A673 (cell line): Measurements from ENCODE around the gene MKRN1.

Experiments used
- CTCF ChIP-seq: fragments of 300-800, 200-600 bp; sonication (generic); conservative IDR thresholded peaks from 2 replicates; pipeline ENCODE4 v1.5.1; 2017; ENCODE audit warnings: low read depth, mild to moderate bottlenecking, antibody characterized with exemption, low read length, moderate library complexity, mixed read lengths
- EZH2 ChIP-seq: fragments of 200-600 bp; sonication (generic); IDR thresholded peaks from 2 replicates; pipeline ENCODE4 v1.6.1; 2017; ENCODE audit warnings: borderline replicate concordance, low read depth, mild to moderate bottlenecking, mixed read lengths, antibody characterized with exemption, low read length; ENCODE audit not compliant: poor library complexity, severe bottlenecking

GRCh38 chr7:140501966-140502365 lies 22.7 kb upstream of the MKRN1 start:
- TF ChIP-seq CTCF (no peak), EZH2 (no peak)
